ENCODE measurements around the gene POLR2B. TPM values are rescaled to one million over a fixed set of nuclear protein-coding genes. Genes with fewer than 3 reads are reported as not detected.
"Not testable (repeated sequence)": the region's sequence is repeated elsewhere in the genome, so short reads cannot be mapped to it uniquely, and the experiment has no call there.

The POLR2B gene
- total and polyA plus RNA-seq, 2 donors from 2014 or later = 30.6 to 78.2 TPM

DNA sequence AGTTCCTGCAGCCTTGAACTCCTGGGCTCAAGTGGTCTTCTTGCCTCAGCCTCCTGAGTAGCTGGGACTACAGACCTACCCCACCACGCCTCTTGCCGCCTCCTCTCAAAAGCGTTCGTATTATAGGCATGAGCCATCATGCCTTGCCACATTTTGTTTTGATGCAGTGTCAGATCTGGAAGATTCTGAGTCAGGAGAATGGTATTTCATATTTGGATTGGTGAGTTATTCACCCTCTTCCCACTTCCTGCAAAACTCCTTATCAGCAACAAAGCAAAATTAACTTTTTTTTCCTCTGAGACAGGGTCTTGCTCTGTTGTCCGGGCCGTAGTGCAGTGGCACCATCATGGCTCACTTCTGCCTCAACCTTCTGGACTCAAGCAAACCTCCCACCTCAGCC is 41.4 kb upstream of the POLR2B start:
- Histone ChIP-seq H3K9ac (ENCODE audit: low read length in 3 of 3) (no peak overlapping the region), H3K36me3 (ENCODE audit: control insufficient read depth in 2 of 3, insufficient read depth in 3 of 3, low read length in 3 of 3) (peaks cover 0 to 5% (median 2%) of the 10 kb centered on the region in 3 donors), H3K9me3 (ENCODE audit: control insufficient read depth in 2 of 3, insufficient read depth in 1 of 3, low read length in 3 of 3) (no peaks in the 10 kb centered on the region), H3K4me1 (ENCODE audit: control insufficient read depth in 2 of 3, insufficient read depth in 2 of 3, low read depth in 1 of 3, low read length in 3 of 3) (no peaks in the 10 kb centered on the region), H3K27me3 (ENCODE audit: control insufficient read depth, insufficient read depth, low read length) (no peaks in the 10 kb centered on the region), H3K4me3 (ENCODE audit: low read length in 3 of 3) (no peak overlapping the region), H3K27ac (ENCODE audit: low read depth in 2 of 2, low read length in 2 of 2) (no peak overlapping the region)
- FAIRE-seq (no peak), DNase-seq (no peak)
- TF ChIP-seq, protein P1, sequence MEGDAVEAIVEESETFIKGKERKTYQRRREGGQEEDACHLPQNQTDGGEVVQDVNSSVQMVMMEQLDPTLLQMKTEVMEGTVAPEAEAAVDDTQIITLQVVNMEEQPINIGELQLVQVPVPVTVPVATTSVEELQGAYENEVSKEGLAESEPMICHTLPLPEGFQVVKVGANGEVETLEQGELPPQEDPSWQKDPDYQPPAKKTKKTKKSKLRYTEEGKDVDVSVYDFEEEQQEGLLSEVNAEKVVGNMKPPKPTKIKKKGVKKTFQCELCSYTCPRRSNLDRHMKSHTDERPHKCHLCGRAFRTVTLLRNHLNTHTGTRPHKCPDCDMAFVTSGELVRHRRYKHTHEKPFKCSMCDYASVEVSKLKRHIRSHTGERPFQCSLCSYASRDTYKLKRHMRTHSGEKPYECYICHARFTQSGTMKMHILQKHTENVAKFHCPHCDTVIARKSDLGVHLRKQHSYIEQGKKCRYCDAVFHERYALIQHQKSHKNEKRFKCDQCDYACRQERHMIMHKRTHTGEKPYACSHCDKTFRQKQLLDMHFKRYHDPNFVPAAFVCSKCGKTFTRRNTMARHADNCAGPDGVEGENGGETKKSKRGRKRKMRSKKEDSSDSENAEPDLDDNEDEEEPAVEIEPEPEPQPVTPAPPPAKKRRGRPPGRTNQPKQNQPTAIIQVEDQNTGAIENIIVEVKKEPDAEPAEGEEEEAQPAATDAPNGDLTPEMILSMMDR (IDR thresholded peaks at IDR 0.05; ENCODE audit: borderline replicate concordance, extremely low read depth, insufficient read depth) = no peak
- intact Hi-C loops (cut with DNase I) = no loop called here

- H3K9ac ChIP-seq (ENCODE audit: low read length in 3 of 3); H3K27ac ChIP-seq (ENCODE audit: low read depth in 2 of 2, low read length in 2 of 2); H3K9me3 ChIP-seq (ENCODE audit: control insufficient read depth in 2 of 3, insufficient read depth in 1 of 3, low read length in 3 of 3); DNase-seq; H3K4me3 ChIP-seq (ENCODE audit: low read length in 3 of 3); H3K27me3 ChIP-seq (ENCODE audit: control insufficient read depth, insufficient read depth, low read length); H3K36me3 ChIP-seq (ENCODE audit: control insufficient read depth in 2 of 3, insufficient read depth in 3 of 3, low read length in 3 of 3); intact Hi-C loops (cut with DNase I); H3K4me1 ChIP-seq (ENCODE audit: control insufficient read depth in 2 of 3, insufficient read depth in 2 of 3, low read depth in 1 of 3, low read length in 3 of 3); FAIRE-seq: not testable (repeated sequence)
Observed at GRCh38 chr4:56939826-56940225, 38.9 kb upstream of the POLR2B start.

- H3K9me3 ChIP-seq (ENCODE audit: control insufficient read depth in 2 of 3, insufficient read depth in 1 of 3, low read length in 3 of 3) = no peaks in the 10 kb centered on the region
- no peaks in the 10 kb centered on the region for H3K27me3 ChIP-seq (ENCODE audit: control insufficient read depth, insufficient read depth, low read length)
- no peak for DNase-seq
- intact Hi-C loops (cut with DNase I) = no loop called here
- no peaks in the 10 kb centered on the region for H3K4me1 ChIP-seq (ENCODE audit: control insufficient read depth in 2 of 3, insufficient read depth in 2 of 3, low read depth in 1 of 3, low read length in 3 of 3)
- no peak overlapping the region for H3K4me3 ChIP-seq (ENCODE audit: low read length in 3 of 3)
- no peak overlapping the region for H3K27ac ChIP-seq (ENCODE audit: low read depth in 2 of 2, low read length in 2 of 2)
- peaks cover 0 to 5% (median 2%) of the 10 kb centered on the region in 3 donors for H3K36me3 ChIP-seq (ENCODE audit: control insufficient read depth in 2 of 3, insufficient read depth in 3 of 3, low read length in 3 of 3)
- TF ChIP-seq, protein P1 (IDR thresholded peaks at IDR 0.05; ENCODE audit: borderline replicate concordance, extremely low read depth, insufficient read depth) = no peak
- H3K9ac ChIP-seq (ENCODE audit: low read length in 3 of 3) = no peak overlapping the region
- FAIRE-seq = no peak
Observed at GRCh38 chr4:56940403-56940802, 38.3 kb upstream of the POLR2B start.

DNA sequence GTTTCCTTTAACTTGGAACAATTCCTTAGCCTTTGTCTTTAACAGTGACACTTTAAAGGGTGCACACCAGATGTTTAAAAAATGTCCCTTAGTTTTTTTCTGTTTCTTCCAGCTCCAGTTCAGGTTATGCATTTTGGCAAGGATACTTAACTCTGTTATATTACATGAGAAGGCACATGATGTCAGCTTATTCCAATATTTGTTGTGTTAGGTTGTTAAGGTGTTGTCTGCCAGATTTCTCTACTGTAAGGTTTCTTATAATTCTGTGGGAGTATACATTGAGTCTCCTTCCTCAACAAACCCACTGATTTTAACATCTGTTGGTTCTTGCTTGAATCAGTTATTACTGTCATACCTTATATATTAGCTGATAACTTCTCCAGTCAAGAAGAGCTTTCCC is 37.7 kb upstream of the POLR2B start:
- no peaks in the 10 kb centered on the region for H3K9me3 ChIP-seq (ENCODE audit: control insufficient read depth in 2 of 3, insufficient read depth in 1 of 3, low read length in 3 of 3)
- H3K27me3 ChIP-seq (ENCODE audit: control insufficient read depth, insufficient read depth, low read length) = no peaks in the 10 kb centered on the region
- TF ChIP-seq, protein P1 (IDR thresholded peaks at IDR 0.05; ENCODE audit: borderline replicate concordance, extremely low read depth, insufficient read depth) = no peak
- H3K27ac ChIP-seq (ENCODE audit: low read depth in 2 of 2, low read length in 2 of 2) = no peak overlapping the region
- no peak overlapping the region for H3K9ac ChIP-seq (ENCODE audit: low read length in 3 of 3)
- intact Hi-C loops (cut with DNase I) = no loop called here
- H3K4me3 ChIP-seq (ENCODE audit: low read length in 3 of 3) = no peak overlapping the region
- H3K4me1 ChIP-seq (ENCODE audit: control insufficient read depth in 2 of 3, insufficient read depth in 2 of 3, low read depth in 1 of 3, low read length in 3 of 3) = no peaks in the 10 kb centered on the region
- H3K36me3 ChIP-seq (ENCODE audit: control insufficient read depth in 2 of 3, insufficient read depth in 3 of 3, low read length in 3 of 3) = peaks cover 0 to 5% (median 2%) of the 10 kb centered on the region in 3 donors
- DNase-seq = no peak
- no peak for FAIRE-seq
